Panc1 (cell line): ENCODE measurements around the gene KIAA0586.

Source experiments
- CTCF ChIP-seq: fragments of 450-650 bp; IDR thresholded peaks from 2 replicates; pipeline ENCODE4 v1.5.1; 2017; ENCODE audit warnings: mild to moderate bottlenecking
- POLR2AphosphoS5 ChIP-seq: IDR thresholded peaks from 2 replicates; pipeline ENCODE4 v1.6.1; 2012; ENCODE audit warnings: mild to moderate bottlenecking, low read depth, low read length, moderate library complexity
- REST ChIP-seq, 2 experiments: IDR thresholded peaks; 2 replicates each; pipeline ENCODE4 v1.6.1; 2011 to 2012; ENCODE audit warnings: low read depth in 2 of 2, control low read depth in 1 of 2, low read length in 1 of 2, mild to moderate bottlenecking in 1 of 2, moderate library complexity in 1 of 2; ENCODE audit not compliant: insufficient read depth in 1 of 2
- TCF7L2 ChIP-seq: IDR thresholded peaks from 2 replicates; pipeline ENCODE4 v1.6.1; 2011; ENCODE audit warnings: mild to moderate bottlenecking, low read depth, low read length, inconsistent platforms

GRCh38 chr14:58549105-58549757 lies 121.7 kb downstream of the KIAA0586 start:
- no peak for TF ChIP-seq CTCF
- TF ChIP-seq REST (IDR thresholded peaks at IDR 0.05; ENCODE audit: insufficient read depth in 1 of 2, low read depth in 2 of 2, low read length in 1 of 2): no peak
- no peak for TF ChIP-seq POLR2AphosphoS5
- no peak for TF ChIP-seq TCF7L2
